HEK293 (cell line): ENCODE results near the gene TOP3B.
A peak's percentile ranks its signal among the peaks of the same experiment; 100 is the strongest.

Experiments
- HOXD13 ChIP-seq: sonication (generic); formaldehyde crosslinking; IDR thresholded peaks from 2 replicates; pipeline ENCODE4 v1.8.0; 2022; ENCODE audit warnings: missing genetic modification reagents, borderline replicate concordance
- KLF1 ChIP-seq: fragments of 450-650 bp; formaldehyde crosslinking; IDR thresholded peaks from 2 replicates; pipeline ENCODE4 v1.5.1; 2016; ENCODE audit warnings: missing biosample characterization, missing genetic modification characterization
- OSR2 ChIP-seq: fragments of 450-650 bp; formaldehyde crosslinking; IDR thresholded peaks from 2 replicates; pipeline ENCODE4 v1.5.1; 2016; ENCODE audit warnings: missing biosample characterization, missing genetic modification characterization
- OVOL3 ChIP-seq: fragments of 450-650 bp; formaldehyde crosslinking; IDR thresholded peaks from 2 replicates; pipeline ENCODE4 v1.5.1; 2016; ENCODE audit warnings: missing biosample characterization, missing genetic modification characterization
- PRDM1 ChIP-seq: fragments of 450-650 bp; formaldehyde crosslinking; IDR thresholded peaks from 2 replicates; pipeline ENCODE4; 2016; ENCODE audit warnings: missing biosample characterization, missing genetic modification characterization
- WT1 ChIP-seq: fragments of 450-650 bp; formaldehyde crosslinking; IDR thresholded peaks from 2 replicates; pipeline ENCODE4 v1.5.1; 2016; ENCODE audit warnings: missing biosample characterization, missing genetic modification characterization
- YY2 ChIP-seq: fragments of 450-650 bp; formaldehyde crosslinking; IDR thresholded peaks from 2 replicates; pipeline ENCODE4 v1.5.1; 2016; ENCODE audit warnings: missing biosample characterization, missing genetic modification characterization
- ZBTB17 ChIP-seq: fragments of 450-650 bp; formaldehyde crosslinking; IDR thresholded peaks from 2 replicates; pipeline ENCODE4 v1.5.1; 2016; ENCODE audit warnings: missing biosample characterization, missing genetic modification characterization
- ZBTB20 ChIP-seq: fragments of 450-650 bp; formaldehyde crosslinking; IDR thresholded peaks from 2 replicates; pipeline ENCODE4 v1.5.1; 2016; ENCODE audit warnings: missing biosample characterization, missing genetic modification characterization
- ZBTB21 ChIP-seq: fragments of 450-650 bp; formaldehyde crosslinking; IDR thresholded peaks from 2 replicates; pipeline ENCODE4 v1.5.1; 2017; ENCODE audit warnings: missing biosample characterization, missing genetic modification characterization
- ZNF138 ChIP-seq: fragments of 450-650 bp; formaldehyde crosslinking; IDR thresholded peaks from 2 replicates; pipeline ENCODE4 v1.5.1; 2016; ENCODE audit warnings: missing biosample characterization, missing genetic modification characterization, borderline replicate concordance
- ZNF214 ChIP-seq: fragments of 450-650 bp; formaldehyde crosslinking; IDR thresholded peaks from 2 replicates; pipeline ENCODE4 v1.5.1; 2017; ENCODE audit warnings: missing biosample characterization, mild to moderate bottlenecking, missing genetic modification characterization, borderline replicate concordance
- ZNF423 ChIP-seq: fragments of 450-650 bp; formaldehyde crosslinking; IDR thresholded peaks from 2 replicates; pipeline ENCODE4 v1.5.1; 2016; ENCODE audit warnings: missing biosample characterization, missing genetic modification characterization
- ZNF529 ChIP-seq: fragments of 450-650 bp; formaldehyde crosslinking; IDR thresholded peaks from 2 replicates; pipeline ENCODE4 v1.5.1; 2017; ENCODE audit warnings: missing genetic modification characterization, missing biosample characterization; ENCODE audit not compliant: insufficient replicate concordance
- ZNF658 ChIP-seq: fragments of 450-650 bp; formaldehyde crosslinking; IDR thresholded peaks from 2 replicates; pipeline ENCODE4; 2016; ENCODE audit warnings: missing biosample characterization, missing genetic modification characterization
- ZNF837 ChIP-seq: fragments of 450-650 bp; formaldehyde crosslinking; IDR thresholded peaks from 2 replicates; pipeline ENCODE4 v1.5.1; 2016; ENCODE audit warnings: missing biosample characterization, missing genetic modification characterization
- TF ChIP-seq, protein P1 (sequence below): fragments of 450-650 bp; formaldehyde crosslinking; IDR thresholded peaks from 2 replicates; pipeline ENCODE4 v1.5.1; 2016; ENCODE audit warnings: missing biosample characterization, missing genetic modification characterization
- TF ChIP-seq, protein P2 (sequence below): fragments of 450-650 bp; formaldehyde crosslinking; IDR thresholded peaks from 2 replicates; pipeline ENCODE4 v1.5.1; 2016; ENCODE audit warnings: missing biosample characterization, missing genetic modification characterization
- TF ChIP-seq, protein P3 (sequence below): fragments of 450-650 bp; formaldehyde crosslinking; IDR thresholded peaks from 2 replicates; pipeline ENCODE4 v1.5.1; 2017; ENCODE audit warnings: missing biosample characterization, missing genetic modification characterization
- TF ChIP-seq, protein P4 (sequence below): fragments of 450-650 bp; IDR thresholded peaks from 2 replicates; pipeline ENCODE4 v1.5.1; 2018; ENCODE audit warnings: missing biosample characterization, mild to moderate bottlenecking, missing genetic modification characterization
- TF ChIP-seq, protein P5 (sequence below): fragments of 450-650 bp; formaldehyde crosslinking; IDR thresholded peaks from 2 replicates; pipeline ENCODE4 v1.5.1; 2017; ENCODE audit warnings: missing biosample characterization, missing genetic modification characterization
- TF ChIP-seq, protein P6 (sequence below): fragments of 450-650 bp; formaldehyde crosslinking; IDR thresholded peaks from 2 replicates; pipeline ENCODE4 v1.5.1; 2016; ENCODE audit warnings: missing biosample characterization, missing genetic modification characterization, borderline replicate concordance
- TF ChIP-seq, protein P7 (sequence below): fragments of 450-650 bp; formaldehyde crosslinking; IDR thresholded peaks from 2 replicates; pipeline ENCODE4 v1.5.1; 2016; ENCODE audit warnings: missing biosample characterization, missing genetic modification characterization

TOP3B gene

DNA sequence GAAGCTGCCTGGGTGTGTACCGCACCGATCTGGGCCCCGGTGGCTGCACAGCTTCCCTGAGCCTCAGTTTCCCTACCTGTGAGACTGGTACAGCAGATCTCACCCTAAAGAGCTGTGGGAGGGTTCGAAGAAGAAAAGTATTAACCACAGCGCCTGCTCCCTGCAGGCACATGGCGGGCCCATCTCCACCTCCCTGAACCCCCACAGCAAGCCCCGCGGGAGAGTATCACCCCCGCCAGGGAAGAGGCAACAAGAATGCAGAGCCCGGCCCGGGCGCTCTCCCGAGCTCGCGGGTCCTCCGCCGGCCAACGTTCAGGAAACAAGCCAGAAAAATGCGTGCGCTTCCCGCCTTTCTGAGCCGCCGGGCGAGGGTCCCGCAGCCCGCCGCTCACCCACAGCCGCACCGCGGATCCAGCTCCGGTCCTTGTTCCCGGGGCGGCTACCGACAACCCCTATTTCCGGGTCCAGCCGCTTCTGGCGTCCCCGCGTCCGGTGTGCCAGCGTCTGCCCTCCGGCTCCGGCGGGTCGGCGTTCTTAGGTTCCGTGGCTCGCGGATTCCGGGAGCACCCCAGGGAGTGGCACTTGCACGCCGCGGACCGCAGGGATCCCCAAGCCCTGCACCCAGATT, at the start of gene TOP3B (continued):
- TF ChIP-seq ZBTB20 (peak; percentile 82), ZNF837 (no peak), HOXD13 (CRISPR knock-in tag) (no peak), KLF1 (tag by site-specific recombination) (peak; percentile 60), OVOL3 (tag by site-specific recombination) (peak; percentile 86), ZNF214 (tag by site-specific recombination) (no peak), PRDM1 (tag by site-specific recombination) (no peak), ZBTB17 (peak; percentile 74), ZNF423 (peak; percentile 99), ZNF658 (tag by site-specific recombination) (no peak), YY2 (peak; percentile 81), OSR2 (peak; percentile 92), ZNF138 (no peak), WT1 (peak; percentile 46; the same call in 1 of the 2 replicates), ZBTB21 (tag by site-specific recombination) (peak; percentile 59; the same call in 1 of the 2 replicates), ZNF529 (tag by site-specific recombination) (no peak)
- TF ChIP-seq, protein P1, sequence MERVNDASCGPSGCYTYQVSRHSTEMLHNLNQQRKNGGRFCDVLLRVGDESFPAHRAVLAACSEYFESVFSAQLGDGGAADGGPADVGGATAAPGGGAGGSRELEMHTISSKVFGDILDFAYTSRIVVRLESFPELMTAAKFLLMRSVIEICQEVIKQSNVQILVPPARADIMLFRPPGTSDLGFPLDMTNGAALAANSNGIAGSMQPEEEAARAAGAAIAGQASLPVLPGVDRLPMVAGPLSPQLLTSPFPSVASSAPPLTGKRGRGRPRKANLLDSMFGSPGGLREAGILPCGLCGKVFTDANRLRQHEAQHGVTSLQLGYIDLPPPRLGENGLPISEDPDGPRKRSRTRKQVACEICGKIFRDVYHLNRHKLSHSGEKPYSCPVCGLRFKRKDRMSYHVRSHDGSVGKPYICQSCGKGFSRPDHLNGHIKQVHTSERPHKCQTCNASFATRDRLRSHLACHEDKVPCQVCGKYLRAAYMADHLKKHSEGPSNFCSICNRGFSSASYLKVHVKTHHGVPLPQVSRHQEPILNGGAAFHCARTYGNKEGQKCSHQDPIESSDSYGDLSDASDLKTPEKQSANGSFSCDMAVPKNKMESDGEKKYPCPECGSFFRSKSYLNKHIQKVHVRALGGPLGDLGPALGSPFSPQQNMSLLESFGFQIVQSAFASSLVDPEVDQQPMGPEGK (tag by site-specific recombination): peak; percentile 68
- TF ChIP-seq, protein P2, sequence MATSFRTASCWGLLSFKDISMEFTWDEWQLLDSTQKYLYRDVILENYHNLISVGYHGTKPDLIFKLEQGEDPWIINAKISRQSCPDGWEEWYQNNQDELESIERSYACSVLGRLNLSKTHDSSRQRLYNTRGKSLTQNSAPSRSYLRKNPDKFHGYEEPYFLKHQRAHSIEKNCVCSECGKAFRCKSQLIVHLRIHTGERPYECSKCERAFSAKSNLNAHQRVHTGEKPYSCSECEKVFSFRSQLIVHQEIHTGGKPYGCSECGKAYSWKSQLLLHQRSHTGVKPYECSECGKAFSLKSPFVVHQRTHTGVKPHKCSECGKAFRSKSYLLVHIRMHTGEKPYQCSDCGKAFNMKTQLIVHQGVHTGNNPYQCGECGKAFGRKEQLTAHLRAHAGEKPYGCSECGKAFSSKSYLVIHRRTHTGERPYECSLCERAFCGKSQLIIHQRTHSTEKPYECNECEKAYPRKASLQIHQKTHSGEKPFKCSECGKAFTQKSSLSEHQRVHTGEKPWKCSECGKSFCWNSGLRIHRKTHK (tag by site-specific recombination): no peak
- TF ChIP-seq, protein P3, sequence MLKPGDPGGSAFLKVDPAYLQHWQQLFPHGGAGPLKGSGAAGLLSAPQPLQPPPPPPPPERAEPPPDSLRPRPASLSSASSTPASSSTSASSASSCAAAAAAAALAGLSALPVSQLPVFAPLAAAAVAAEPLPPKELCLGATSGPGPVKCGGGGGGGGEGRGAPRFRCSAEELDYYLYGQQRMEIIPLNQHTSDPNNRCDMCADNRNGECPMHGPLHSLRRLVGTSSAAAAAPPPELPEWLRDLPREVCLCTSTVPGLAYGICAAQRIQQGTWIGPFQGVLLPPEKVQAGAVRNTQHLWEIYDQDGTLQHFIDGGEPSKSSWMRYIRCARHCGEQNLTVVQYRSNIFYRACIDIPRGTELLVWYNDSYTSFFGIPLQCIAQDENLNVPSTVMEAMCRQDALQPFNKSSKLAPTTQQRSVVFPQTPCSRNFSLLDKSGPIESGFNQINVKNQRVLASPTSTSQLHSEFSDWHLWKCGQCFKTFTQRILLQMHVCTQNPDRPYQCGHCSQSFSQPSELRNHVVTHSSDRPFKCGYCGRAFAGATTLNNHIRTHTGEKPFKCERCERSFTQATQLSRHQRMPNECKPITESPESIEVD (tag by site-specific recombination): 0 out of 2 replicates have a peak, but pooled peaks have one; percentile 16
- TF ChIP-seq, protein P4, sequence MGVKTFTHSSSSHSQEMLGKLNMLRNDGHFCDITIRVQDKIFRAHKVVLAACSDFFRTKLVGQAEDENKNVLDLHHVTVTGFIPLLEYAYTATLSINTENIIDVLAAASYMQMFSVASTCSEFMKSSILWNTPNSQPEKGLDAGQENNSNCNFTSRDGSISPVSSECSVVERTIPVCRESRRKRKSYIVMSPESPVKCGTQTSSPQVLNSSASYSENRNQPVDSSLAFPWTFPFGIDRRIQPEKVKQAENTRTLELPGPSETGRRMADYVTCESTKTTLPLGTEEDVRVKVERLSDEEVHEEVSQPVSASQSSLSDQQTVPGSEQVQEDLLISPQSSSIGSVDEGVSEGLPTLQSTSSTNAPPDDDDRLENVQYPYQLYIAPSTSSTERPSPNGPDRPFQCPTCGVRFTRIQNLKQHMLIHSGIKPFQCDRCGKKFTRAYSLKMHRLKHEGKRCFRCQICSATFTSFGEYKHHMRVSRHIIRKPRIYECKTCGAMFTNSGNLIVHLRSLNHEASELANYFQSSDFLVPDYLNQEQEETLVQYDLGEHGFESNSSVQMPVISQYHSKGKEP (tag by site-specific recombination): peak; percentile 68; the same call in 1 of the 2 replicates
- TF ChIP-seq, protein P5, sequence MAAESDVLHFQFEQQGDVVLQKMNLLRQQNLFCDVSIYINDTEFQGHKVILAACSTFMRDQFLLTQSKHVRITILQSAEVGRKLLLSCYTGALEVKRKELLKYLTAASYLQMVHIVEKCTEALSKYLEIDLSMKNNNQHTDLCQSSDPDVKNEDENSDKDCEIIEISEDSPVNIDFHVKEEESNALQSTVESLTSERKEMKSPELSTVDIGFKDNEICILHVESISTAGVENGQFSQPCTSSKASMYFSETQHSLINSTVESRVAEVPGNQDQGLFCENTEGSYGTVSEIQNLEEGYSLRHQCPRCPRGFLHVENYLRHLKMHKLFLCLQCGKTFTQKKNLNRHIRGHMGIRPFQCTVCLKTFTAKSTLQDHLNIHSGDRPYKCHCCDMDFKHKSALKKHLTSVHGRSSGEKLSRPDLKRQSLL: peak; percentile 81
- TF ChIP-seq, protein P6, sequence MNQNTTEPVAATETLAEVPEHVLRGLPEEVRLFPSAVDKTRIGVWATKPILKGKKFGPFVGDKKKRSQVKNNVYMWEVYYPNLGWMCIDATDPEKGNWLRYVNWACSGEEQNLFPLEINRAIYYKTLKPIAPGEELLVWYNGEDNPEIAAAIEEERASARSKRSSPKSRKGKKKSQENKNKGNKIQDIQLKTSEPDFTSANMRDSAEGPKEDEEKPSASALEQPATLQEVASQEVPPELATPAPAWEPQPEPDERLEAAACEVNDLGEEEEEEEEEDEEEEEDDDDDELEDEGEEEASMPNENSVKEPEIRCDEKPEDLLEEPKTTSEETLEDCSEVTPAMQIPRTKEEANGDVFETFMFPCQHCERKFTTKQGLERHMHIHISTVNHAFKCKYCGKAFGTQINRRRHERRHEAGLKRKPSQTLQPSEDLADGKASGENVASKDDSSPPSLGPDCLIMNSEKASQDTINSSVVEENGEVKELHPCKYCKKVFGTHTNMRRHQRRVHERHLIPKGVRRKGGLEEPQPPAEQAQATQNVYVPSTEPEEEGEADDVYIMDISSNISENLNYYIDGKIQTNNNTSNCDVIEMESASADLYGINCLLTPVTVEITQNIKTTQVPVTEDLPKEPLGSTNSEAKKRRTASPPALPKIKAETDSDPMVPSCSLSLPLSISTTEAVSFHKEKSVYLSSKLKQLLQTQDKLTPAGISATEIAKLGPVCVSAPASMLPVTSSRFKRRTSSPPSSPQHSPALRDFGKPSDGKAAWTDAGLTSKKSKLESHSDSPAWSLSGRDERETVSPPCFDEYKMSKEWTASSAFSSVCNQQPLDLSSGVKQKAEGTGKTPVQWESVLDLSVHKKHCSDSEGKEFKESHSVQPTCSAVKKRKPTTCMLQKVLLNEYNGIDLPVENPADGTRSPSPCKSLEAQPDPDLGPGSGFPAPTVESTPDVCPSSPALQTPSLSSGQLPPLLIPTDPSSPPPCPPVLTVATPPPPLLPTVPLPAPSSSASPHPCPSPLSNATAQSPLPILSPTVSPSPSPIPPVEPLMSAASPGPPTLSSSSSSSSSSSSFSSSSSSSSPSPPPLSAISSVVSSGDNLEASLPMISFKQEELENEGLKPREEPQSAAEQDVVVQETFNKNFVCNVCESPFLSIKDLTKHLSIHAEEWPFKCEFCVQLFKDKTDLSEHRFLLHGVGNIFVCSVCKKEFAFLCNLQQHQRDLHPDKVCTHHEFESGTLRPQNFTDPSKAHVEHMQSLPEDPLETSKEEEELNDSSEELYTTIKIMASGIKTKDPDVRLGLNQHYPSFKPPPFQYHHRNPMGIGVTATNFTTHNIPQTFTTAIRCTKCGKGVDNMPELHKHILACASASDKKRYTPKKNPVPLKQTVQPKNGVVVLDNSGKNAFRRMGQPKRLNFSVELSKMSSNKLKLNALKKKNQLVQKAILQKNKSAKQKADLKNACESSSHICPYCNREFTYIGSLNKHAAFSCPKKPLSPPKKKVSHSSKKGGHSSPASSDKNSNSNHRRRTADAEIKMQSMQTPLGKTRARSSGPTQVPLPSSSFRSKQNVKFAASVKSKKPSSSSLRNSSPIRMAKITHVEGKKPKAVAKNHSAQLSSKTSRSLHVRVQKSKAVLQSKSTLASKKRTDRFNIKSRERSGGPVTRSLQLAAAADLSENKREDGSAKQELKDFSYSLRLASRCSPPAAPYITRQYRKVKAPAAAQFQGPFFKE (tag by site-specific recombination): no peak
- TF ChIP-seq, protein P7, sequence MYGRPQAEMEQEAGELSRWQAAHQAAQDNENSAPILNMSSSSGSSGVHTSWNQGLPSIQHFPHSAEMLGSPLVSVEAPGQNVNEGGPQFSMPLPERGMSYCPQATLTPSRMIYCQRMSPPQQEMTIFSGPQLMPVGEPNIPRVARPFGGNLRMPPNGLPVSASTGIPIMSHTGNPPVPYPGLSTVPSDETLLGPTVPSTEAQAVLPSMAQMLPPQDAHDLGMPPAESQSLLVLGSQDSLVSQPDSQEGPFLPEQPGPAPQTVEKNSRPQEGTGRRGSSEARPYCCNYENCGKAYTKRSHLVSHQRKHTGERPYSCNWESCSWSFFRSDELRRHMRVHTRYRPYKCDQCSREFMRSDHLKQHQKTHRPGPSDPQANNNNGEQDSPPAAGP (tag by site-specific recombination): peak; percentile 97
